DND-41 (cell line): ENCODE measurements around the gene ALDH1A1.

Experiments used
- ATAC-seq: fragments of 200-7000 bp; cut with Tn5 transposase; 3 replicates; pipeline ENCODE4 v1.9.1; 2021; ENCODE audit warnings: low read depth; ENCODE audit not compliant: insufficient read depth
- DNase-seq: peaks from one replicate; pipeline ENCODE4 v3.0.0-alpha.2; 2020
- H2AFZ ChIP-seq: 2 replicates; pipeline ENCODE4 v1.6.0; 2012; ENCODE audit warnings: low read depth, low read length
- H3K27ac ChIP-seq: 2 replicates; pipeline ENCODE4 v1.5.1; 2012; ENCODE audit warnings: low read length, inconsistent platforms
- H3K27me3 ChIP-seq: fragments of 200-600 bp; sonication (generic); 2 replicates; pipeline ENCODE4 v1.6.0; 2012; ENCODE audit warnings: low read length, mild to moderate bottlenecking, inconsistent platforms; ENCODE audit not compliant: insufficient read depth, poor library complexity
- H3K36me3 ChIP-seq: 2 replicates; pipeline ENCODE4 v1.5.1; 2012; ENCODE audit warnings: low read length, inconsistent platforms; ENCODE audit not compliant: insufficient read depth
- H3K4me1 ChIP-seq: 2 replicates; pipeline ENCODE4 v1.5.1; 2012; ENCODE audit warnings: mild to moderate bottlenecking, low read length; ENCODE audit not compliant: insufficient read depth
- H3K4me2 ChIP-seq: 2 replicates; pipeline ENCODE4 v1.6.0; 2012; ENCODE audit warnings: mild to moderate bottlenecking, moderate library complexity, low read length, inconsistent platforms; ENCODE audit not compliant: insufficient read depth
- H3K4me3 ChIP-seq, 2 experiments: fragments of 200-600 bp in 1 of 2; shearing (Covaris generic) in 1 of 2; 2 replicates each; pipeline ENCODE4 v1.5.1; 2012 to 2016; ENCODE audit warnings: inconsistent platforms in 2 of 2, low read length in 2 of 2, mild to moderate bottlenecking in 2 of 2, low read depth in 1 of 2, moderate library complexity in 1 of 2
- H3K79me2 ChIP-seq: 2 replicates; pipeline ENCODE4 v1.6.0; 2012; ENCODE audit warnings: low read length, inconsistent platforms; ENCODE audit not compliant: insufficient read depth
- H3K9ac ChIP-seq: 2 replicates; pipeline ENCODE4 v1.6.0; 2012; ENCODE audit warnings: low read depth, mild to moderate bottlenecking, inconsistent platforms, low read length, moderate library complexity
- H3K9me3 ChIP-seq: 2 replicates; pipeline ENCODE4 v1.5.1; 2012; ENCODE audit warnings: low read length, moderate library complexity, mild to moderate bottlenecking, inconsistent platforms; ENCODE audit not compliant: insufficient read depth, severe bottlenecking
- H4K20me1 ChIP-seq: 2 replicates; pipeline ENCODE4 v1.6.0; 2012; ENCODE audit warnings: low read length; ENCODE audit not compliant: insufficient read depth
- CTCF ChIP-seq: IDR thresholded peaks from 2 replicates; pipeline ENCODE4 v1.5.1; 2012; ENCODE audit warnings: borderline replicate concordance, low read length, moderate library complexity, mild to moderate bottlenecking; ENCODE audit not compliant: poor library complexity, severe bottlenecking; ENCODE audit errors: extremely low read depth
- EZH2 ChIP-seq: IDR thresholded peaks from 3 replicates; pipeline ENCODE4 v1.6.1; 2012; ENCODE audit warnings: borderline replicate concordance, low read depth, mild to moderate bottlenecking, moderate library complexity, low read length, inconsistent platforms; ENCODE audit not compliant: severe bottlenecking

Gene ALDH1A1

GRCh38 chr9:72946821-72947220 lies 6.0 kb downstream of the ALDH1A1 start:
- Histone ChIP-seq H3K79me2 (no peaks in the 10 kb centered on the region), H3K4me3 (no peak overlapping the region), H4K20me1 (no peaks in the 10 kb centered on the region), H3K4me2 (no peak overlapping the region), H3K36me3 (no peaks in the 10 kb centered on the region), H3K4me1 (no peaks in the 10 kb centered on the region), H3K9ac (no peak overlapping the region), H3K27ac (no peak overlapping the region), H3K9me3 (no peaks in the 10 kb centered on the region), H2AFZ (no peak overlapping the region), H3K27me3 (peaks cover 26% of the 10 kb centered on the region)
- no peak for ATAC-seq
- no peak for DNase-seq
- TF ChIP-seq EZH2 (no peak), CTCF (no peak)

- Histone ChIP-seq H3K27ac (no peak overlapping the region), H3K9ac (no peak overlapping the region), H3K4me3 (no peak overlapping the region), H3K27me3 (peaks cover 23% of the 10 kb centered on the region), H3K9me3 (no peaks in the 10 kb centered on the region), H3K4me1 (no peaks in the 10 kb centered on the region), H3K36me3 (no peaks in the 10 kb centered on the region), H2AFZ (no peak overlapping the region), H3K79me2 (no peaks in the 10 kb centered on the region), H3K4me2 (no peak overlapping the region), H4K20me1 (no peaks in the 10 kb centered on the region)
- DNase-seq, result no peak
- ATAC-seq, result no peak
- TF ChIP-seq CTCF, result no peak
- TF ChIP-seq EZH2, result no peak
Measured at GRCh38 chr9:72946318-72946717, 6.5 kb downstream of the ALDH1A1 start.

- DNase-seq (no peak), ATAC-seq (no peak)
- H3K79me2 ChIP-seq, result no peaks in the 10 kb centered on the region
Measured at GRCh38 chr9:72945391-72945790, 7.5 kb downstream of the ALDH1A1 start.

More at GRCh38 chr9:72945391-72945790, 7.5 kb downstream of the ALDH1A1 start:
- Histone ChIP-seq H3K9ac (no peak overlapping the region), H3K4me2 (no peak overlapping the region), H2AFZ (no peak overlapping the region), H3K27ac (no peak overlapping the region), H3K4me1 (no peaks in the 10 kb centered on the region), H4K20me1 (no peaks in the 10 kb centered on the region), H3K4me3 (no peak overlapping the region), H3K27me3 (peaks cover 23% of the 10 kb centered on the region), H3K9me3 (no peaks in the 10 kb centered on the region), H3K36me3 (no peaks in the 10 kb centered on the region)
- TF ChIP-seq EZH2, result no peak
- TF ChIP-seq CTCF, result no peak
